Caco-2 (cell line): ENCODE data around the gene CIDEB. TPM values are rescaled to one million over a fixed set of nuclear protein-coding genes. Genes with fewer than 3 reads are reported as not detected.

ENCODE experiments used
- BruUV-seq: library from RNA; stranded (reverse); fragments of 400-500 nt; replicated peaks from 2 replicates; lab custom pipeline; 2021; lab: Mats Ljungman, UMichigan
- CTCF ChIA-PET: fragments of 300-600 bp; sonication (Branson Sonifier 250); formaldehyde crosslinking; loops from one replicate; lab custom pipeline; 2022; ENCODE audit warnings: antibody characterized with exemption; lab: Charles Lee
- POLR2A ChIA-PET: fragments of 300-600 bp; sonication (Branson Sonifier 250); formaldehyde crosslinking; loops from one replicate; lab custom pipeline; 2022; ENCODE audit warnings: antibody characterized with exemption; lab: Charles Lee
- DNase-seq, 2 experiments: peaks; one replicate each; pipeline versions ENCODE4 v3.0.0 to v3.0.0-alpha.2; 2020 to 2022
- H3K27me3 ChIP-seq: replicated peaks from 2 replicates; pipeline ENCODE4 v1.6.0; 2011; ENCODE audit warnings: low read length; ENCODE audit not compliant: control insufficient read depth, insufficient read depth
- H3K36me3 ChIP-seq: 2 replicates; pipeline ENCODE4 v1.5.1; 2011; ENCODE audit warnings: low read length; ENCODE audit not compliant: control insufficient read depth, insufficient read depth
- H3K4me1 ChIP-seq: fragments of 250-450 bp; sonication (Bioruptor Pico); 2 replicates; pipeline ENCODE4 v1.5.1; 2020; ENCODE audit warnings: mild to moderate bottlenecking
- H3K4me3 ChIP-seq: 2 replicates; pipeline ENCODE4 v1.5.1; 2011; ENCODE audit warnings: low read depth, mild to moderate bottlenecking, control low read depth, low read length
- H3K9me3 ChIP-seq: fragments of 250-450 bp; sonication (Bioruptor Pico); 2 replicates; pipeline ENCODE4 v1.5.1; 2020; ENCODE audit warnings: mild to moderate bottlenecking, moderate library complexity
- H3K27ac Mint-ChIP-seq: one replicate; pipeline ENCODE4 v1.8.0; 2022; ENCODE audit warnings: mixed read lengths; ENCODE audit not compliant: unreplicated experiment
- H3K27me3 Mint-ChIP-seq: one replicate; pipeline ENCODE4 v1.8.0; 2022; ENCODE audit warnings: mixed read lengths; ENCODE audit not compliant: insufficient read depth, unreplicated experiment
- H3K36me3 Mint-ChIP-seq: one replicate; pipeline ENCODE4 v1.8.0; 2022; ENCODE audit warnings: mild to moderate bottlenecking, mixed read lengths; ENCODE audit not compliant: insufficient read depth, unreplicated experiment
- H3K4me1 Mint-ChIP-seq: one replicate; pipeline ENCODE4 v1.8.0; 2022; ENCODE audit warnings: low read depth, mixed read lengths; ENCODE audit not compliant: unreplicated experiment
- H3K4me3 Mint-ChIP-seq: one replicate; pipeline ENCODE4 v1.8.0; 2022; ENCODE audit warnings: mild to moderate bottlenecking, moderate library complexity, mixed read lengths; ENCODE audit not compliant: unreplicated experiment
- H3K9me3 Mint-ChIP-seq: one replicate; pipeline ENCODE4 v1.8.0; 2022; ENCODE audit warnings: mixed read lengths; ENCODE audit not compliant: unreplicated experiment
- CTCF ChIP-seq, 2 experiments: fragments of 200-600 bp in 1 of 2; IDR thresholded peaks; 1 replicate in 1 of 2; 2 replicates in 1 of 2; pipeline versions ENCODE4 v1.5.1 to v1.8.0; 2011 to 2022; ENCODE audit warnings: antibody characterized with exemption in 1 of 2, control low read depth in 1 of 2, inconsistent platforms in 1 of 2, low read depth in 1 of 2, low read length in 1 of 2, mild to moderate bottlenecking in 1 of 2, moderate library complexity in 1 of 2; ENCODE audit not compliant: insufficient read depth in 1 of 2, severe bottlenecking in 1 of 2, unreplicated experiment in 1 of 2
- intact Hi-C: fragments of 100-400 bp; cut with micrococcal nuclease; formaldehyde crosslinking; loops from one replicate; pipeline ENCODE4 v1.10.0; 2022; ENCODE audit not compliant: unreplicated experiment
- total RNA-seq: library from RNA; stranded (reverse); gene quantifications from 2 replicates; pipeline ENCODE4 v1.2.3, GENCODE V29; 2022

Gene CIDEB
- total RNA-seq, 1 experiment from 2014 or later: 7.2 TPM

DNA sequence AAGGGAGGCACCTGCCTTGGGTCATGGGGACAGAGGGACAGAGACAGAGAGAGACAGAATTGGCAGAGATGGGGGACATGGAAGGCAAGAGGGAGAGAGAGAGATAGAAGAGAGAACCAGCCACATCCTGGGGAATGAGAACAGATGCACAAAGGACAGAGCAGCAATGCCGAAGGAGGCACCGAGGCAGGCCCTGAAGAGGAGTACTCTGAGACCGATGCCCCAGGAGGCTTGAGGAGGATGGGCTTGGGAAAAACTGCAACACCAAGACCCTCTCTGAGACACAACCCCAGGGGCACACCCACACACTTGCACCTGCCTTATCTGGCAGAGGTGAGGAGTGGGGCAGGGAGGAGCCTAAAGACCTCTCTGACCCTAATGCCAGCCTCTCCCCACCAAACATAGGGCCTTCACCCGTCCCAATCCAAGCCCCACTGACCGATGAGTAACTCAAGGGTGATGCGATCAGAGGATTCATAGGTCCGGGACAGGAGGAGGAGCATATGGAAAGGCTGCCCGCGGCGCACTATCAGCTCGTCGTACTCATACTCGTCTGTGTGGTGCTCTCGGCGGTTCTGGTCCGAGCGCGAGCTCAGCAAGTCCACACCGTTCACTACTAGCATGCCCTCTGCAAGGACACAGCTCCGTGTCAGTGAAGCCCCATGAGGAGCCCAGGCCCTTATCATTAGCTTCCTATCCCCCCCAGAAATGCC, 46.4 kb downstream of the CIDEB start:
- peaks cover 12% of the 10 kb centered on the region; the same call in 1 of the 2 replicates for H3K4me1 ChIP-seq
- Mint-ChIP-seq H3K4me3 (no peak overlapping the region), H3K36me3 (no peaks in the 10 kb centered on the region), H3K4me1 (no peaks in the 10 kb centered on the region), H3K27ac (no peak overlapping the region), H3K9me3 (no peaks in the 10 kb centered on the region), H3K27me3 (no peaks in the 10 kb centered on the region)
- no peak overlapping the region for H3K4me3 ChIP-seq
- H3K27me3 ChIP-seq: no peaks in the 10 kb centered on the region
- no peak for DNase-seq
- no peaks in the 10 kb centered on the region for H3K36me3 ChIP-seq
- no peaks in the 10 kb centered on the region for H3K9me3 ChIP-seq
- intact Hi-C loops: no loop called here
- POLR2A ChIA-PET: interaction anchor here (1.1 kb wide), 1 partner anchor 10 kb away, joined by 4 read pairs; the partner anchor contains the start of gene RABGGTA
- no peak for TF ChIP-seq CTCF (IDR thresholded peaks at IDR 0.05; ENCODE audit: insufficient read depth in 1 of 2, low read depth in 1 of 2, low read length in 1 of 2, severe bottlenecking in 1 of 2, unreplicated experiment in 1 of 2)
- CTCF ChIA-PET: interaction anchor here (1.7 kb wide), 1 partner anchor 9 kb away, joined by 3 read pairs; no protein-coding TSS in a partner anchor
- BruUV-seq: no TSS peak

DNA sequence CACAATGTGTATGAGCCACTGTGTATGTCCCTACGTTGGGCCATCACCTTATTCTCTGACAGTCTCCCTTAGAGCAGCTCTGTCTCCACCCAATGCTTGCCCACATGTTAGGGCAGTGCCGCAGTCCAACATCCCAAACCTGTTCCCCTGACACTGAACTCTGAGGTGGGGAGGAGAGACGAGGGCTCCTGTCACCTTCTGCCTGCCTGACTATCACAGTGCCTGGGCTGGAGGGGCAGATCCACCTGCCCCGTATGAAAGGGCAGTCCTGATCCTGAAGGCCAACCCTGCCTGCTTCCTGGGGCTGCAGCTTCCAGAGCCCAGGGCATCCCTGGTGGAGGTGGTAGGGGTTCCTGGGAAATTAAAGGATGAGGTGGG, 47.0 kb downstream of the CIDEB start:
- H3K4me1 Mint-ChIP-seq: no peaks in the 10 kb centered on the region
- intact Hi-C loops: no loop called here
- no peaks in the 10 kb centered on the region for H3K36me3 ChIP-seq
- H3K27ac Mint-ChIP-seq: no peak overlapping the region
- H3K27me3 Mint-ChIP-seq: no peaks in the 10 kb centered on the region
- peaks cover 12% of the 10 kb centered on the region; the same call in 1 of the 2 replicates for H3K4me1 ChIP-seq
- BruUV-seq: no TSS peak
- POLR2A ChIA-PET: no interaction called here
- no peak overlapping the region for H3K4me3 Mint-ChIP-seq
- no peaks in the 10 kb centered on the region for H3K9me3 Mint-ChIP-seq
- H3K9me3 ChIP-seq: no peaks in the 10 kb centered on the region
- no peak for TF ChIP-seq CTCF (IDR thresholded peaks at IDR 0.05; ENCODE audit: insufficient read depth in 1 of 2, low read depth in 1 of 2, low read length in 1 of 2, severe bottlenecking in 1 of 2, unreplicated experiment in 1 of 2)
- no peaks in the 10 kb centered on the region for H3K36me3 Mint-ChIP-seq
- no peaks in the 10 kb centered on the region for H3K27me3 ChIP-seq
- DNase-seq: no peak
- no peak overlapping the region for H3K4me3 ChIP-seq
- CTCF ChIA-PET: interaction anchor here (1.7 kb wide), 1 partner anchor 8 kb away, joined by 3 read pairs; no protein-coding TSS in a partner anchor

DNA sequence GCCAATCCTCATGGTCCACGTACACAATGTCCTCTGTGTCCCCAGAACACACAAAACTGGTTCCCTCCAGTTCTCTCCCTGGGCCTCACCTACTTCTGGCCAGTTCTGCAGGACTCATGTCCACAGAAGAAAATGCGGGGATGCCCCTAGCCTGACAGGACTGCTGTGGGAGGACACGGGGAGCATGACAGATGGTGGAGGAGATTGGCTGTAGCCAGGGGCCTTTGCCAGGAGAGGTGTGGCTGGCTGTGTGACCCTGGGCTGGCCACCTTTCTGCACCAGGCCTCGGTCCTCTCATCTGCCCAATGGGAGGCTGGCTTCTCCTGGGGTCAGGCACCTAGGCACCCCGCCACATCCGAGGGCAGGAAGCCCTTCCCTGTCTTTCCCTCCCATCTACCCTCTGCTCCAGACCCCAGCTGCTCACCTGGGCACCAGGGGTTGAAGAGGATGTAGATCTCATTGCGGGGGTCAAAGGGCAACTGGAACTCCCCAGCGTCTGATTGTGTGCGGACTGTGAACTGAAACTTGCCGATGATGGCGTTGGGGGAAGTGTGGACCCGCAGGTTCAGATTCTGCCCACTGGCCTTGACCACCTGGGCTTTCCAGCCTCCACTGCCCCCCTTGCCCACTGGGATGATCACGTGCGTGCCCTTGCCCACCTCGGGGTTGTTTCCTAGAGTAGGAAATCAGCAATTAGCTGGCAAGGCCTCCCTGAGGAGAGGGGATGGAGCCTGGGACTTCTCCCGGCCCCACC, 47.6 kb downstream of the CIDEB start:
- H3K9me3 Mint-ChIP-seq: no peaks in the 10 kb centered on the region
- ChIA-PET CTCF (interaction anchor here (1.7 kb wide), 1 partner anchor 7 kb away, joined by 3 read pairs; no protein-coding TSS in a partner anchor), POLR2A (no interaction called here)
- BruUV-seq: no TSS peak
- Histone ChIP-seq H3K4me1 (peaks cover 12% of the 10 kb centered on the region; the same call in 1 of the 2 replicates), H3K36me3 (no peaks in the 10 kb centered on the region), H3K27me3 (no peaks in the 10 kb centered on the region), H3K9me3 (no peaks in the 10 kb centered on the region), H3K4me3 (no peak overlapping the region)
- intact Hi-C loops: no loop called here
- H3K27ac Mint-ChIP-seq: no peak overlapping the region
- no peaks in the 10 kb centered on the region for H3K36me3 Mint-ChIP-seq
- TF ChIP-seq CTCF (IDR thresholded peaks at IDR 0.05; ENCODE audit: insufficient read depth in 1 of 2, low read depth in 1 of 2, low read length in 1 of 2, severe bottlenecking in 1 of 2, unreplicated experiment in 1 of 2): no peak
- no peaks in the 10 kb centered on the region for H3K27me3 Mint-ChIP-seq
- no peaks in the 10 kb centered on the region for H3K4me1 Mint-ChIP-seq
- H3K4me3 Mint-ChIP-seq: no peak overlapping the region
- DNase-seq: no peak
